NCI-H2029 (cell line): ENCODE results near the gene BRF1.

Experiments used
- DNase-seq: peaks from one replicate; lab custom pipeline; 2025; lab: John Stamatoyannopoulos, UW

Gene BRF1

GRCh38 chr14:105267820-105268548 lies 32.8 kb downstream of the BRF1 start:
- no peak for DNase-seq

DNA sequence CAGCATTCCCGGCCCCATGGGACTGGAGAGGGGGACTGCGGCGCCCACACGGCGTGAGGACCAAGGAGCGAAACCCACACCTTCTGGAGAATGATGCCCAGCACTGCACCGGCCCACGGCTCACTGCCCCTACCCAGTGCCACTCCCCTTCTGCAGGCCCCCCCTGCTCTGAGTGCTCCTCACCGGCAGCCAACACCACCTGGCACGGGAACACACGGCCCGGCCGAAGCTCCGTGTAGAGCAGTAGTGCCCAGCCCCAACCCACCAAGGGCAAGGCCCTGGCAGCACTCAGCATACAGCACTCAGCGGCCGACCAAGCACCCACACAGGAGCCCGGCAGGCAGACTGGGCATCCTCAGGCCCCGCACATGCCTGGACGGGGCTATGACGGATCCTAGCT lies 39.0 kb downstream of the BRF1 start:
- DNase-seq = no peak

GRCh38 chr14:105260959-105261358 lies 39.8 kb downstream of the BRF1 start:
- no peak for DNase-seq

DNA sequence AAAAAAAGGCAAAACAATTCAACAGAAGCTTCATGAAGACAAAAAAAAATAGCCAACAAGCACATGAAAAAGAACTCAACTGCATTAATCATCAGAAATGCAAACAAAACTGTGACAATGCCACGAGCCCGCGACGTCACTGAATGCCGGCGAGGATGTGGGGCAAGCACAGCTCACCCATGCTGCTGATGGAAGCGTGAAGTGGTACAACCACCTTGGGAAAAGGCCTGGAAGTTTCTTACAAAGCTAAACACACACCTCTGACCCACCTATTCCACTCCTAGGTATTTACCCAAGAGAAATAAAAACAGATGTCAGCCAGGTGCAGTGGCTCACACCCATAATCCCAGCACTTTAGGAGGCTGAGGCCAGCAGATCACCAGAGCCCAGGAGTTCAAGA lies 42.0 kb downstream of the BRF1 start:
- DNase-seq = peak; percentile 20

DNA sequence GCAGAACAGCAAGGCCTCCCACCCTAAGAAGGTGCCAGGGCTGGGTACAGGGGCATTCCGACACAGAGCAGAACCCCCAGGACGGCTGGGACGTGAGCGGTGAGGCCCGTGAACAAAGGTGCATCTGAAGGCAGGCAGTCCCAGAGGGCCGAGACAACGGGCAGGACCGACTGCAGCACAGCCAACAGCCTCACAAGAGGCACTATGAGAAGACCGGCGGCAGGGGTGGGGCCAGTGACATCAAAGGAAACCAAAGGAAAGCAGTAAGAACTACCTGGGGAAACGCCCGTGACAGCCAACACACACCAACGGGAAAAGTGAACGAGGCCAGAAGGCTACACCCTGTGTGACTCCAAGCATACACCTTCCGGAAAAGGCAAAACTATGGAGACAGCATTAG lies 43.3 kb downstream of the BRF1 start:
- DNase-seq = no peak

- DNase-seq = no peak
Measured at GRCh38 chr14:105256292-105256960, 44.4 kb downstream of the BRF1 start.

GRCh38 chr14:105255021-105255507 lies 45.7 kb downstream of the BRF1 start:
- DNase-seq = no peak

DNA sequence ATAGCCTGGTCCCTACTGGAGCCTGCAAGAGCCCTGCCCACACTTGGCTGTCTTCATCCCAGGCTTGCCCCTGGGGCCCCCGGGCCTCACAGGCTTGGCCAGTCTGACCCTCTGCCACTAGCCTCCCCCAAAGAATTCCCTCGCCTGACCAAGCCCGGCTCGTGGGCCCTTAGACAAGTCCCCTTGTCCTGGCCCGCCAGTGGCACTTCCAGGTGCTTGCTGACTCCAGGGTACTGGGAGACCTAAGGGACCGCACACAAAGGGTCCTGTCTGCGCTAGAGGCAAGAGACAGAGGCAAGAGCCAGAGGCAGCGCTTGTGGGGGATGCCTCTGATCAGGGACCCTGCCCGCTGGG lies 47.5 kb downstream of the BRF1 start:
- no peak for DNase-seq

GRCh38 chr14:105252552-105253328 lies 48.1 kb downstream of the BRF1 start:
- no peak for DNase-seq

GRCh38 chr14:105251920-105252319 lies 48.9 kb downstream of the BRF1 start:
- DNase-seq = no peak

GRCh38 chr14:105250986-105251385 lies 49.8 kb downstream of the BRF1 start:
- no peak for DNase-seq

DNA sequence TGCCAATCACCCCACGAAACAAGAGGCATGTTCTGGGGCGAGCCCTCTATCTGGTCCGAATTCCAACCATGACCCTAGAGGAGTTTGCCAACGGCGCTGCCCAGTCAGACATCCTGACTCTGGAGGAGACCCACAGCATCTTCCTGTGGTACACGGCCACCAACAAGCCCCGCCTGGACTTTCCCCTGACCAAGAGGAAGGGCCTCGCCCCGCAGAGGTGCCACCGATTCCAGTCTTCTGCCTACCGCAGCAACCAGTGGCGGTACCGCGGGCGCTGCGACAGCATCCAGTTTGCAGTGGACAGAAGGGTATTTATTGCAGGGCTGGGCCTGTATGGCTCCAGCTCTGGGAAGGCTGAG lies 50.8 kb downstream of the BRF1 start:
- no peak for DNase-seq

- DNase-seq = no peak
Measured at GRCh38 chr14:105249182-105250007, 51.4 kb downstream of the BRF1 start.

- DNase-seq = peak; percentile 48
Measured at GRCh38 chr14:105248368-105249181, 52.2 kb downstream of the BRF1 start, which contains the start of gene BTBD6. Gene BTBD6 (plus strand): TSS chr14:105248533. CDS start chr14:105248712, 179 bp downstream.

DNA sequence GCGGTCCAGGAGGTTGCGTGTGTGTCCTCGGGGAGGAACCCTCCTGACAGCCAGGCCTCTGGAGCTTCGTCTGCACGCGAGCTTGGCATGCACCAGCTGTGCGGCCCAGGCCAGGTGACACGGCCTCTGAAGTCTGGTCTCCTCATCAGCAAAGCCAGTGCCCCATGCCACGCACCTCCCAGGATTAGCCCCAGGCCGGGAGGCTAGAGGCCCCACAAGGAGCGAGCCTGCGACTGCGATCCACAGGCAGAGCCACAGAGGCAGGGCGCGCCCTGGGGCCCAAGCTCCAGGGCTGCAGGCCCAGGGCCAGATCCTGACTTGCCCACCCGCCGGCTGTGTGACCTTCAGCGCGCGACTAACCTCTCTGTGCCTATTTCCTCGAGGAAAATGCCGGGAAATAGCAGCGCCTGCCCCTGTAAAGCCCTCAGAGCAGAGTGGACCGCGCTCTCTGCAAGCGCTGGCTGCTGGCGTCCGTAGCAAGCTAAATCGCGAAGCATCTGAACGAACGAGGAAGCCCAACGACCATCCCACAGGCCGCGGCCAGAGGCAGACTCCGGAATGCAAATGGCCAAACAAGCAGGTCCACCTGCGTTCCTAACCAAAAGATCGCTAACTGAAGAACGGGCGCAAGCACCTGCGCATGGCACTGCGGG lies 53.0 kb downstream of the BRF1 start:
- no peak for DNase-seq

DNA sequence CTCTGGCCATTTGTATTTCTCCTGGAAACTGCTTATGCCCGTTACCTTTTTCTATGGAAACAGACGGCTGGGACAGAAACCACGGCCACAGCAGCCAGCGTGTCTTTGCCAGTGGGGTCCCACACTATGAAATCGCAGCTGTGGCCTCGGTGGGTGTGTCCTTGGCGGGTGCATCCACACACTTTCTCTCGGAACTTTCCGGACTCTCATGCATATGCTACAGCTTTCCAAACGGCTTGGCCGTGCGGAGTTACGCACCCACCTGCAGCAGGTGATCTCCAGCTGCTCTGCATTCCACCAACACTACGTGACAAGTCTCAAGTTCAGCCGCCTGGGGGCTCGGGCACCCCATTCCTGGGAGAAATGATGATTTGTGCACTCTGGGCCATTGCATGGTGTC lies 53.8 kb downstream of the BRF1 start:
- DNase-seq = no peak

DNA sequence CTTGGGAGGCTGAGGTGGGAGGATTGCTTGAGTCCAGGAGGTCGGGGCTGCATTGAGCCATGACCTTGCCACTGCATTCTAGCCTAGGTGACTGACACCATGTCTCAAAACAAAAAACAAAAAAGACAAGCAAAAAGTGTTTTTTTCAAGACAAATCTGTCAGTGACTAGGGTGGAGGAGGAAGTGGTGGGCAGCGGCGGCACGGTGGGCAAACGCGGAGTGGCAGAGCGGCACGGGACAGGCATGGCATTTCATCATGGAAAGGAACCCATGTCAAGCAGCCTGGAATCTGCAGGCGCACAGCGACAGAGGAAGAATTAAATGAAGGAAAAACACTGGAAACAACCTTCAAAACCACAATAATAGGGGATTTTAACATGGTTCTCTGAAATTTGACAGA lies 56.5 kb downstream of the BRF1 start:
- no peak for DNase-seq

DNA sequence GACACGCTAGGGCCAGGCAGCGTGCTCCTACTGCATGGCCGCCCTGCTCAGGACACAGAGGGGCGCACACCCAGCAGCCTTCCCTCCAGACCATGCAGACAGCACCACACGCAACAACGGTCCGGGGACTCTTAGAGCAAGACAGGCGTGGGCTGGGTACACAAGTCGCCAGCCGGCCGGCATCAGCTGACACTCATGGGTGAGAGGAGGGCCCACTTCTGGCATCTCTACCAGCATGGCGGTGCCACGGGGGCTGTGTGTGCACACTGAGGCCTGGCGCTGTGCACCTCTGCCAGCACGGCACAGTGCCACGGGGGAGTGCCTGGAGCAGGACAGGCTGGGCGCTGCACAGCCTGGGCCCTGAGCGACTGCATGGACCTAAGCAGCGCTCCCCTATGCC lies 59.2 kb downstream of the BRF1 start:
- DNase-seq = no peak

GRCh38 chr14:105240811-105241576 lies 59.8 kb downstream of the BRF1 start:
- DNase-seq = no peak

DNA sequence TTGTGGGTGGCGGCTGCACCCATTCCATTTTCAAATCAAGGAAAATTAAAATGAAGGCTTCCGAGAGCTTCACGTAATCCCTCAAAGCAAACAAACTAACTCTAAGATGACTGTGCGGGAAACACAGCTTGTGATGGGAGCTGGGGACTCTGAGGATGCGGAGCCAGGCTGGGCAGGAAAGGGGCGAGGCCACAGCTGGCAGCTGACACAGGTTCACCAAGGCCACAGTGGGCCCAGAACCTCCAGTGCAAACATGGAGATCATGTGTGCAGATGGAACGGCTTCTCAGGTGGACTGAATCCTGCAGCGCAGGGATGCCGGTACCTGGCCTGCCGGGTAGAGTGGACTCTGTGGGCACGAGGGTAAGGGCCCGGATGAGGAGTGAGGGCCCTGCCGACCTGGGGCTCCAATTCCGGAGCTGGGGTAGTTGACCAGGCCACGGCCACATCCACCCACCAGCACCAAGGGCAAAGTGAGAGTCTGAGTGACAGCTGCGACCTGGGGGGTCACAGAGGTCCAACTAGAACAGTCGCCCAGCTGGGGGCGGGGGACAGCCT lies 71.6 kb downstream of the BRF1 start:
- no peak for DNase-seq
